C4-2B (cell line): ENCODE data around the gene KRT23.

ENCODE experiments used
- CTCF ChIP-seq: fragments of 450-650 bp; conservative IDR thresholded peaks from 2 replicates; pipeline ENCODE4 v1.5.1; 2017; ENCODE audit warnings: mild to moderate bottlenecking
- ZFX ChIP-seq: fragments of 450-650 bp; IDR thresholded peaks from 2 replicates; pipeline ENCODE4 v1.6.1; 2017

- no peak for TF ChIP-seq CTCF
- no peak for TF ChIP-seq ZFX
Measured at GRCh38 chr17:40945414-40945813, 8.0 kb upstream of the KRT23 start.
